GM19240 (cell line): ENCODE results near the gene PDIA4.
"Not testable (repeated sequence)": the region's sequence is repeated elsewhere in the genome, so short reads cannot be mapped to it uniquely, and the experiment has no call there.

ENCODE experiments used
- DNase-seq: peaks from one replicate; pipeline ENCODE4 v3.0.0; 2011; ENCODE audit warnings: low spot score; ENCODE audit not compliant: insufficient read length

The PDIA4 gene

DNA sequence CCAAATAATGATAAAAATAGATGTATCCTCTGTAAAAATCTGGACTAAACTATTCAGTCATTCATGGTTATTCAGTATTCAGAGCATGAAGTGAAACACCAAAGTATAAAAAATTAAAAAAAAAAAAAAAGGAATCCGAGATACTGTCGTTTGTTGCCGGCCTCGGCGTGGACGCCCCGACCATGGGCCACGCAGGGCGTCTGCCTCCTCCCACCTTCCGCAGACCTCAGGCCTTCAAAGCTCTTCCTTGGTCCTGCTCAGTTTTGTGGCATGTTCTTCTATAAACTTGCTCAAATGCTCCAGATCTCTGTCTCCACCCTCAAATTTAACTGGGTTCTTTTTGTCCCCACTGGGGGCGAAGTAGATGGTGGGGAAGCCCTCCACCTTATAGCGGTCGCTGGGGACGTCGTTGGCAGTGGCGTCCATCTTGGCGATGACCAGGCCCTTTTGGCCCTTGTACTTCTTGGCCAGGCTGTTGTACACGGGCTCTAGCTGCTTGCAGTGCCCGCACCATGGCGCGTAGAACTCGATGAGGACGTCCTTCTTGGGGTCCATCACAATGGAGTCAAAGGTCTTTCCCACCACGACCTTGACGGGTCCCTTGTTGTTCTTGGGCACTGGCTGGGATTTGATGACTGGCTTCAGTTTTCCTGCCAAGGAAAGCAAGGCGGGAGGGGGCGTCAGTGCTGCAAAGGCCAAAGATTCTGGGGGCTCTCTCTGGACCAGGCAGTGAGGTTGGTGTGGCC, 24.6 kb downstream of the PDIA4 start:
- DNase-seq: no peak

DNA sequence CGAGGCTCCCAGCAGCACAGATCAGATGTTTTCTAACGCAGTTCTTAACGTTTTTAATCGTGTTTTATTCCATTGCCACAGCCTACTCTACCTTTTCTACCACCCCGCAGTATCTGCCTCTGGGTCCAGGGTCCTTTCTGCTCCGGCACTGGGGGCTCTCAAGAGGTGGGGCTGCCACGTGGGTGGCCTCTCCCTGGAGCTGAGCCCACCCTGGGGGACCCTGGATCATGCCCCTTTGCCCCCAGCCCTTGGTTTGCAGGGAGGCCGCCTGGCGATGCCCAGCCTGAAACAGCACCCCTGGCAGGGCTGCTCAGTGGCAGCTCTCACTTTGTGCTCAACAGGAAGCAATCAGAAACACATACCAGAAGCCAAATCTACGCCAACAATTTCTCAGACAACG, 25.3 kb downstream of the PDIA4 start:
- DNase-seq: no peak

- no peak for DNase-seq
These were observed 25.7 kb downstream of the PDIA4 start for GRCh38 chr7:149002604-149003003.

GRCh38 chr7:149001427-149002068, 26.8 kb downstream of the PDIA4 start:
- DNase-seq: no peak

DNA sequence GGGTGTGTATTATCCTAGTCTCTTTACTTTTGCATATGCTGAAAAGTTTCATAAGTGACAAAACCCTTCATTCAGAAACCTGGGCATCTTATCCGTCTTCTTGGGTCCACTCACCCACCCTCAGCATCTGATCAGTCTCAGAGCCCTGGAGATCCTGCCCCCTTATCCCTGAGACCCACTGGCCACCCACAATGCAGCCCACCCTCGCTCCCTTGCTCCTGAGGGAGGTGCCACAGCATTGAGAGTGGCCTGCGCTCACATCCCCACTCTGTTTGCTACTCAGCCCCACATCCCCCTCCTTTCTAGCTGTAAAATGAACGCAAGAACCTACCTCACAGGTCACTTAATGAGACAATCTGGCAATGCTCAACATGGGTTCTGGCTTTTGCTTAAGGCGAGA, 27.3 kb downstream of the PDIA4 start:
- DNase-seq: no peak

- DNase-seq: no peak
These were observed 29.1 kb downstream of the PDIA4 start for GRCh38 chr7:148999192-148999591.

DNA sequence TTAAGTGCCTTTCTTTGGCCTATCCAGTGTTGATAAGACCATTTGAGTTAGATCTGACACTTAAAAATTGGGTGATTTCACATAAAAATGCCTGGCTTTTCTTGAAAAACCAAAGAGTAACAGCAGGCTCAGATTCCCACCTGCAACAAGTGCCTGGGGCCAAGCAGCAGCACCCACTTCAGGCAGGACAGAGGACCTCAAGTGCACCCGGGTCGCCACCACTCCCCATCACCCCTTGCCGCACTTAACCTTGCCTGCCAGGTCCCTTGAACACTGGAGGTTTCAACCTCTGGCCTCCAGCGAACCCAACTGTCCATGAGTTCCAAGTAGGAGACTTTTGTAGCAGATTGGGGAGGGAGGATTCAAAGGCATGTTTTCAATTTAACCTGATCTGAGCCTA, 30.8 kb downstream of the PDIA4 start:
- DNase-seq: no peak

GRCh38 chr7:148994576-148994975, 33.7 kb downstream of the PDIA4 start:
- DNase-seq: no peak

DNA sequence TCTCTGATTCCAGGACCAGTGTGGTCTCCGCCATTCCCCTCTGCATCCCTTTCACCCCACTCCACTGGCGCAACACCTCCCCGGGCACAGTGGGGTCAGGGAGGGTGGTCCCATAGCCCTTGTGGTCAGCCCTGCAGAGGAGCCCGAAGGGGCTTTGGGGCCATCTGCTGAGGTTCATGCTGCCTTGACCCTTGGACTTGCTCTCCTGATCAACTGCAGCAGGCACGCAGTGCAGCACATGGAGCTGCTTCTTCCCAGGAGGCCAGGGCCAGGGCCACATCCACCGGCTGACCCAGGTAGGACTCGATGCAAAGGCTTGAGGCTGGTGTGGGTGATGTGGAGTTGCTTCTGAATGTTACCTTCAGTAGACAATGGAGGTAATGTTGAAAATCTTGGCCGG, 35.1 kb downstream of the PDIA4 start:
- no peak for DNase-seq

- DNase-seq: no peak
These were observed 36.8 kb downstream of the PDIA4 start for GRCh38 chr7:148991536-148991935.

GRCh38 chr7:148987751-148988512, 40.4 kb downstream of the PDIA4 start:
- no peak for DNase-seq

GRCh38 chr7:148987010-148987750, 41.1 kb downstream of the PDIA4 start:
- peak; percentile 91 for DNase-seq

DNA sequence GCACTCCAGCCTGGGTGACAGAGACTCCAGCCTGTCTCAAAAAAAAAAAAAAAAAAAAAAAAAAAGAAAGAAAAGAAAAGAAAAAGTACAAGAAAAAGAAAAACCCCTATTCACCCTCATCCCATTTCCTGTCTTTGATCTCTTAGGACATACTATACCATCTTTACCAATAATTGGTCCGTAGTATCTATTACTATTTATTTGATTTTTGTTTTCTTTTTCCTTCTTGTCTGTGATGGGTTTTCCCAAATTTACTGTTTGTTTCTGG, 41.6 kb downstream of the PDIA4 start:
- no peak for DNase-seq

- peak; percentile 57 for DNase-seq
These were observed 44.8 kb downstream of the PDIA4 start for GRCh38 chr7:148983200-148984146.

DNA sequence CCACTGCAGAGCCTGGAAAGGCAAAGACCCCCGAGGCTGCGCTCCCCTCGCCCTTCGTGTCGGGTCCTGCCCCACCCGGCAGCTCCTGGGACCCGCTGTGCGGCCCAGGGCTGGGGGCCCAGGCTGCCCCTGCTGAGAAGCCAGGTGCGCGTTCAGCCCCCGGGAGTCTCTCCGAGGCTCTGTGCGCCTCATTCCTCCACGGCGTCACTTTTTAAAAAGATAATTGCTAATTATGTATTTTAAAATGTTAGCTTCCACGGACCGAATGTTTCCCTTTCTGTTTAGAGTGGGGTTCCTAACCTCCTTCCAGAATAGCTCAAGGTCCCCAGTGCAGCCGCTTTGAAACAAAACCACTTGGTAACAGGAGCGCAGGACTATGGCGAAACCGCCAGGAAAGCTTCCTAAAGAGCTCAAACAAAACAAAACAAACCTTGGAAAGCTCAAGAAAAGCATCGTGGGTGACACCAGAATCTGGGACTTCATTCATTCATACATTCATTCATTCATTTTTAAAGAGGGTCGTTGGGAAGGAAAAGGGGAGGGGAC, 45.6 kb downstream of the PDIA4 start:
- no peak for DNase-seq

GRCh38 chr7:148979827-148980226, 48.5 kb downstream of the PDIA4 start:
- DNase-seq: no peak

DNA sequence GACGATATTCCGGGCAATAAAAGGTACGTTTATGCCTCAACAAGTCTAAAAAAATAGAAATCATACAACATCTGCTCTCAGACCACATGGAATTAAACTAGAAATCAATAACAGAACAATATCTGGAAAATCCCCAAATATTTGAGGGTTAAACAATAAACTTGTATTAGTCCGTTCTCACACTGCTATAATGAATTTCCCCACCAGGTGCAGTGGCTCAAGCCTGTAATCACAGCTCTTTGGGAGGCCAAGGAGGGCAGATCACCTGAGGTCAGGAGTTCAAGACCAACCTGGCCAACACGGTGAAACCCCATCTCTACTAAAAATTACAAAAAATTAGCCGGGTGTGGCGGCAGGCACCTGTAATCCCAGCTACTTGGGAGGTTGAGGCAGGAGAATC, 49.2 kb downstream of the PDIA4 start:
- DNase-seq: not testable (repeated sequence)

DNA sequence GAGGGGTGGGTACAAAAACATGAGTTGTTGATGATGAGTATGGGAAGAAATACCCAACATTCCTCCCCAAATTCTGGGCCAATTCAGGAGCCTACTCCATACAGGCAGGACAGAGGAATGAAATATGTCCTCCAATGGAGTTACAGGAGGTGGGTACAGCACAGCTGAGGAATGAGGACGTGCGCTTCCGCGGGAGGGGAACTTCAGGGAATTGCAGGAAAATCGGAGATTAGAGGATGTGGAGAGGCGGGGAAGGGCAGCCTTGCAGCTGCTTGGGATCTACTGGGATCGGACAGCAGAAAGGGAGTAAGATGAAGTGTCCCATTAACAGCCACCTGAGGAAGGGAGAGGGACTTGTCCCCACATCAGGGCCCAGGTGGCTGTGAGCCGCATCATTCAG, 50.2 kb downstream of the PDIA4 start:
- no peak for DNase-seq

DNA sequence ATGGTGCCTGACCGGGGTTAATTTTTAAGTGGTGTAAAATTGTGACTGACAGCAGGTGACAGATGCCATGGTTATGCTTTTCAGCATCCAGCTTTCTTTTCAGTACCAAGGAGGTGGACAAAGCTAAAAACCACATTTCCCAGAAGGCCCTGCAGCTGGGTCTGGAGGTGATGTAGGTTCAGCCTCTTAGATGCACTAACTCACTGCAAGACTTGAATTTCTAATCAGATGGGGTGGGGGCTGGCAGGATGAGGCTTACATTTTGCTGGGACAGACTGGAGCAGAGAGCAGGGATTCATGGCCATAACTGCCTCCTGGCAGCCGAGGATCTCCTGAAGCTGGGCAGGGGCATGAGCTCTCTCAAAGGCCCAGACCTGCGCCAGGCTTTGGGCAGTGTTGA, 52.4 kb downstream of the PDIA4 start:
- DNase-seq: no peak

GRCh38 chr7:148973256-148973655, 55.0 kb downstream of the PDIA4 start:
- DNase-seq: no peak

DNA sequence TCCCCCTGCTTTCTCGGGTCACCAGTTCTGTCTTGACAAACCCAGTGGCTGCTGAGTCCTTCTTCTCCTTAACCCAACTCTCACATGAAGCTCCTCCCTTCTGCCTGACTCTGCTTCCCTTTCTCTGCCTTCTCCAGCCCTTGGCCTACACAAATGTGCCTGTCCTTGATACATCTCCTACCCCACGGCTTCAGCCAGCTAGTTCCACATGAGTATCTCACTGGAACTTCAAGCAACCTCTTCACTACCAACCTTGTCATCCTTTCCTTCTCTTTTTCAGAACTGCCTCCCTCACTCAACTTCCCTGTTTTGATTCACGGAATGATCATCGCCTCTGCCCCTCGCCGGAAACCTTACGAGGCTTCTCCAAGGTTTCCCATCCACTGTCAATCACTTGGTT, 55.9 kb downstream of the PDIA4 start:
- DNase-seq: no peak
